ENCODE results near the gene PCYT2. TPM values are rescaled to one million over a fixed set of nuclear protein-coding genes. Genes with fewer than 3 reads are reported as not detected.

PCYT2 gene
- total RNA-seq, 1 experiment from 2014 or later = 51.5 TPM

DNA sequence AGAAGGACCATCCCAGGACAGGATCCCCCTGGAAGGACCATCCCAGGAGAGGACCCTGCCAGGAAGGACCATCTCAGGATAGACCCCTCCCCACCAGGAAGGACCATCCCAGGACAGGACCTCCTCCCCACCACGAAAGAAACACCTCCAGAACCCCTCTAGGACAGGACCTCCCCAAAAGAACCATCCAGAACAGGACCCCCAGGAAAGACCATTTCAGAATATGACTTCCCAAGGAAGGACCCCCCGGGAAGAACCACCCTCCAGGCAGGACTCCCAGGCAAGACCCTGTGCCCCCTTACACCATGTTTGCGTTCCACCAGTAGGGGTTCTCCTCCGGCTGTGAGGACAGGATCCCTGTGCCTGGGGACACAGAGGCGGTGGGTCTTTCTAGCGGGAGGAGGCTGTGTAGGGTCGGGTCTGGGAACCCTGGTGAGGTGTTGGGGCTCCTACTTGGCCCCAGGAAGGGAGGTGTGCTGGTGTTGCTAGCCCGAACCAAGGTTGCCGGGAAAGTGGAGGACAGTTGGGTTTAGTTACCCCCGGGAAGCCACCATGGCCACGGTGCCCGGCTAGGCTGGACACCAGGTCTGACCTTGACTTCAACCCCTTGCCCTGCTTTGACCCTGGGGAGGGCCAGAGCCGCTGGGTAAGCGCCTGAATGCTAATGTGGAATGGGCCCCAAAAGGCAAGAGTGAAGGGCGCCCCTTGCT is 47.6 kb upstream of the PCYT2 start (continued):
- TF ChIP-seq CBX3 (IDR thresholded peaks at IDR 0.05; ENCODE audit: low read depth) (no peak), POLR2AphosphoS5 (IDR thresholded peaks at IDR 0.05; ENCODE audit: low read depth, low read length) (no peak), JUND (IDR thresholded peaks at IDR 0.05) (no peak), EGR1 (IDR thresholded peaks at IDR 0.05; ENCODE audit: low read depth) (no peak), ZFX (IDR thresholded peaks at IDR 0.05) (no peak), SIN3A (IDR thresholded peaks at IDR 0.05; ENCODE audit: low read depth) (no peak), EZH2 (IDR thresholded peaks at IDR 0.05) (no peak), ZNF274 (IDR thresholded peaks at IDR 0.05; ENCODE audit: low read depth, low read length) (no peak)
- TF ChIP-seq, protein P1, sequence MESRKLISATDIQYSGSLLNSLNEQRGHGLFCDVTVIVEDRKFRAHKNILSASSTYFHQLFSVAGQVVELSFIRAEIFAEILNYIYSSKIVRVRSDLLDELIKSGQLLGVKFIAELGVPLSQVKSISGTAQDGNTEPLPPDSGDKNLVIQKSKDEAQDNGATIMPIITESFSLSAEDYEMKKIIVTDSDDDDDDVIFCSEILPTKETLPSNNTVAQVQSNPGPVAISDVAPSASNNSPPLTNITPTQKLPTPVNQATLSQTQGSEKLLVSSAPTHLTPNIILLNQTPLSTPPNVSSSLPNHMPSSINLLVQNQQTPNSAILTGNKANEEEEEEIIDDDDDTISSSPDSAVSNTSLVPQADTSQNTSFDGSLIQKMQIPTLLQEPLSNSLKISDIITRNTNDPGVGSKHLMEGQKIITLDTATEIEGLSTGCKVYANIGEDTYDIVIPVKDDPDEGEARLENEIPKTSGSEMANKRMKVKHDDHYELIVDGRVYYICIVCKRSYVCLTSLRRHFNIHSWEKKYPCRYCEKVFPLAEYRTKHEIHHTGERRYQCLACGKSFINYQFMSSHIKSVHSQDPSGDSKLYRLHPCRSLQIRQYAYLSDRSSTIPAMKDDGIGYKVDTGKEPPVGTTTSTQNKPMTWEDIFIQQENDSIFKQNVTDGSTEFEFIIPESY (IDR thresholded peaks at IDR 0.05; ENCODE audit: extremely low read depth, insufficient replicate concordance, low read length) = no peak

DNA sequence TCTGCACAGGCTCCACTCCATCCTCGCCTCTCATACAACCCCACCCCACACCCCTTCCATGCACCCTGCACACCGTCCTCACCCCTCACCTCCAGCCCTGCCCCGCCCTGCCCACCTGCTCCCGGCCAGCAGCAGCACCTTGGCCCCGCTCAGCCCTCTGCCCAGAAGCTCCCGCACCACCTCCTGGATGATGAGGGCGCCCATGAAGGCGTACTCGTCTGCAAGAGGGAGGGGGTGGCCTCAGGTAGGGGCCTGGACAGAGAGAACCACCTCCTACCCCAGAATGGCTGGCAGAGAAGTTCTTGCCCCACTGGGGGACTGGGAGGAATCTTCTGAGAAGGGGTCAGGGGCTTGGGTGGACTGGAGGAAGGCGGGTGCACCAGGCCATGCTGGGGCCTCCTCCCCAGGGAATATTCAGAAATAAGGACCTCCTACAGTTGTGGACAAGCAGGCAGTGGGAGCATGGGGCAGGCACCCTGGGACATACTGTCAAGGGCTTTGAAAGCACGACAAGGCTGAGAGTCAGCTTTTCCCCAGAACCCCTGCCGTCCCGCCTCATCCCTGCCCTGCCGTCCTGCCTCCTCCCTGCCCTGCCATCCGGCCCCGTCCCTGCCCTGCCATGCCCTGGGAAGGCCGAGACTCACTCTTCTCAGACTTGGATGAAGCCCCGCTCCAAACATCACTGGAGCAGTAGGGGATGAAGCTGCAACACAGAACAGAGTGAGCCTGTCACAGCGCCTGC is 46.7 kb upstream of the PCYT2 start:
- no peaks in the 10 kb centered on the region for H3K36me3 ChIP-seq (ENCODE audit: control insufficient read depth in 1 of 2, insufficient read depth in 2 of 2, low read length in 2 of 2)
- CTCF ChIA-PET = interaction anchor here (0.6 kb wide), 1 partner anchor 64 kb away, joined by 3 read pairs; no protein-coding TSS in a partner anchor
- RAD21 ChIA-PET (ENCODE audit: low non-redundant PET in 1 of 2, low total read pairs in 2 of 2, uncharacterized antibody in 2 of 2, unreplicated experiment in 2 of 2) = no interaction called here
- H3K27me3 ChIP-seq (ENCODE audit: insufficient read depth, low read length) = no peaks in the 10 kb centered on the region
- no peak overlapping the region for H2AFZ ChIP-seq (ENCODE audit: low read depth, low read length, poor library complexity, severe bottlenecking)
- POLR2A ChIA-PET = no interaction called here
- no peak overlapping the region for H3K4me2 ChIP-seq (ENCODE audit: low read length)
- H3K4me3 ChIP-seq (replicated peaks in 1 of 2; ENCODE audit: low read depth in 1 of 2, low read length in 2 of 2) = no peak overlapping the region
- ATAC-seq (no peak), DNase-seq (ENCODE audit: low read depth, low spot score) (no peak)
- no TSS peak for BruUV-seq (replicated peaks)
- H3K79me2 ChIP-seq (ENCODE audit: insufficient read depth, low read length) = no peaks in the 10 kb centered on the region
- H3K27ac ChIP-seq (ENCODE audit: low read depth, low read length) = no peak overlapping the region
- no peaks in the 10 kb centered on the region for H3K9me3 ChIP-seq (ENCODE audit: control insufficient read depth in 1 of 2, insufficient read depth in 1 of 2, low read depth in 1 of 2, low read length in 2 of 2)
- intact Hi-C loops (cut with micrococcal nuclease) = no loop called here
- no peaks in the 10 kb centered on the region for H3K9me2 ChIP-seq (ENCODE audit: insufficient read depth)
- H4K20me1 ChIP-seq (ENCODE audit: insufficient read depth) = no peaks in the 10 kb centered on the region
- no peak overlapping the region for H3K9ac ChIP-seq (ENCODE audit: low read length)
- peaks cover 11 to 22% of the 10 kb centered on the region in 2 experiments for H3K4me1 ChIP-seq (ENCODE audit: control insufficient read depth in 1 of 2, insufficient read depth in 2 of 2, low read length in 2 of 2)
- TF ChIP-seq SRF (IDR thresholded peaks at IDR 0.05; ENCODE audit: low read depth) (no peak), EGR1 (IDR thresholded peaks at IDR 0.05; ENCODE audit: low read depth) (no peak), CEBPB (IDR thresholded peaks at IDR 0.05; ENCODE audit: low read depth) (no peak)
- TF ChIP-seq, protein P2, sequence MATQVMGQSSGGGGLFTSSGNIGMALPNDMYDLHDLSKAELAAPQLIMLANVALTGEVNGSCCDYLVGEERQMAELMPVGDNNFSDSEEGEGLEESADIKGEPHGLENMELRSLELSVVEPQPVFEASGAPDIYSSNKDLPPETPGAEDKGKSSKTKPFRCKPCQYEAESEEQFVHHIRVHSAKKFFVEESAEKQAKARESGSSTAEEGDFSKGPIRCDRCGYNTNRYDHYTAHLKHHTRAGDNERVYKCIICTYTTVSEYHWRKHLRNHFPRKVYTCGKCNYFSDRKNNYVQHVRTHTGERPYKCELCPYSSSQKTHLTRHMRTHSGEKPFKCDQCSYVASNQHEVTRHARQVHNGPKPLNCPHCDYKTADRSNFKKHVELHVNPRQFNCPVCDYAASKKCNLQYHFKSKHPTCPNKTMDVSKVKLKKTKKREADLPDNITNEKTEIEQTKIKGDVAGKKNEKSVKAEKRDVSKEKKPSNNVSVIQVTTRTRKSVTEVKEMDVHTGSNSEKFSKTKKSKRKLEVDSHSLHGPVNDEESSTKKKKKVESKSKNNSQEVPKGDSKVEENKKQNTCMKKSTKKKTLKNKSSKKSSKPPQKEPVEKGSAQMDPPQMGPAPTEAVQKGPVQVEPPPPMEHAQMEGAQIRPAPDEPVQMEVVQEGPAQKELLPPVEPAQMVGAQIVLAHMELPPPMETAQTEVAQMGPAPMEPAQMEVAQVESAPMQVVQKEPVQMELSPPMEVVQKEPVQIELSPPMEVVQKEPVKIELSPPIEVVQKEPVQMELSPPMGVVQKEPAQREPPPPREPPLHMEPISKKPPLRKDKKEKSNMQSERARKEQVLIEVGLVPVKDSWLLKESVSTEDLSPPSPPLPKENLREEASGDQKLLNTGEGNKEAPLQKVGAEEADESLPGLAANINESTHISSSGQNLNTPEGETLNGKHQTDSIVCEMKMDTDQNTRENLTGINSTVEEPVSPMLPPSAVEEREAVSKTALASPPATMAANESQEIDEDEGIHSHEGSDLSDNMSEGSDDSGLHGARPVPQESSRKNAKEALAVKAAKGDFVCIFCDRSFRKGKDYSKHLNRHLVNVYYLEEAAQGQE (IDR thresholded peaks at IDR 0.05; ENCODE audit: low read depth) = no peak
- TF ChIP-seq, protein P3, sequence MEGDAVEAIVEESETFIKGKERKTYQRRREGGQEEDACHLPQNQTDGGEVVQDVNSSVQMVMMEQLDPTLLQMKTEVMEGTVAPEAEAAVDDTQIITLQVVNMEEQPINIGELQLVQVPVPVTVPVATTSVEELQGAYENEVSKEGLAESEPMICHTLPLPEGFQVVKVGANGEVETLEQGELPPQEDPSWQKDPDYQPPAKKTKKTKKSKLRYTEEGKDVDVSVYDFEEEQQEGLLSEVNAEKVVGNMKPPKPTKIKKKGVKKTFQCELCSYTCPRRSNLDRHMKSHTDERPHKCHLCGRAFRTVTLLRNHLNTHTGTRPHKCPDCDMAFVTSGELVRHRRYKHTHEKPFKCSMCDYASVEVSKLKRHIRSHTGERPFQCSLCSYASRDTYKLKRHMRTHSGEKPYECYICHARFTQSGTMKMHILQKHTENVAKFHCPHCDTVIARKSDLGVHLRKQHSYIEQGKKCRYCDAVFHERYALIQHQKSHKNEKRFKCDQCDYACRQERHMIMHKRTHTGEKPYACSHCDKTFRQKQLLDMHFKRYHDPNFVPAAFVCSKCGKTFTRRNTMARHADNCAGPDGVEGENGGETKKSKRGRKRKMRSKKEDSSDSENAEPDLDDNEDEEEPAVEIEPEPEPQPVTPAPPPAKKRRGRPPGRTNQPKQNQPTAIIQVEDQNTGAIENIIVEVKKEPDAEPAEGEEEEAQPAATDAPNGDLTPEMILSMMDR (IDR thresholded peaks at IDR 0.05 in 2 of 3, conservative IDR thresholded peaks at IDR 0.05 in 1 of 3; ENCODE audit: borderline replicate concordance in 1 of 3, insufficient read depth in 1 of 3, low read depth in 2 of 3, low read length in 2 of 3) = no peak
- TF ChIP-seq, protein P4, sequence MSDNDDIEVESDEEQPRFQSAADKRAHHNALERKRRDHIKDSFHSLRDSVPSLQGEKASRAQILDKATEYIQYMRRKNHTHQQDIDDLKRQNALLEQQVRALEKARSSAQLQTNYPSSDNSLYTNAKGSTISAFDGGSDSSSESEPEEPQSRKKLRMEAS (IDR thresholded peaks at IDR 0.05) = no peak
